ENCODE data around the gene FKBP5.

The FKBP5 gene

DNA sequence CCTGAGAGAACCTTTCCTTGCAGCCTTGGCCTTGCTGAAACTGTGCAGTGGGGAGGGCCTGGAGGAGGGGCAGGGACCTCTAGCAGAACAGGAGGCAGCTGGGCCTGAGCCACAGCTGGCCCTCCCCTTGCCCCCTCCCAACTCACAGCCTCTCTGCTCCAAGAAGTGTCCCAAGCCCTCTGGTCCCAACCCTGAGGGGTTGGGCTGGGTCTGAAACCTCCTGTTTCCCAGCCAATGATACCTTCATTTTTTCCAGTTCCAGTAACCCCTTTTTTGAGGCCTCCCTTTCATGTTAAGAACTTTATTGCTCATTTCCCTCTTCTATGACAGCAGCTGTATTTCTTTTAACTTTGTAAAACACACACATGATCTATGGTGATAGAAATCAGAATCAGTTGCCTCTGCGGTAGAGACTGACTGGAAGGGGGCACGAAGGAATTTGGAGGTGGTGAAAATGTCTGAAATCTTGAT, 30.2 kb upstream of the FKBP5 start:
- no peak overlapping the region for H2BK5ac ChIP-seq (ENCODE audit: low read length)
- H3K4ac ChIP-seq (ENCODE audit: low read length) = no peak overlapping the region
- H3K4me1 ChIP-seq (ENCODE audit: control insufficient read depth in 2 of 2, insufficient read depth in 1 of 2, low read depth in 1 of 2, low read length in 2 of 2) = peaks cover 20 to 30% of the 10 kb centered on the region in 2 donors
- WGBS, 2 donors (ENCODE audit: extremely low coverage in 2 of 2, insufficient read length in 2 of 2, insufficient replicate concordance in 1 of 2) = no CpG with 5 or more reads among the region's 2 CpGs
- no peak overlapping the region for H3K14ac ChIP-seq (ENCODE audit: low read length)
- no peaks in the 10 kb centered on the region for H3K79me1 ChIP-seq (ENCODE audit: low read depth, low read length)
- H2AK5ac ChIP-seq (ENCODE audit: low read depth, low read length) = no peak overlapping the region
- H2BK120ac ChIP-seq (ENCODE audit: low read depth, low read length) = no peak overlapping the region
- H3K9me3 ChIP-seq (replicated peaks in 1 of 2; ENCODE audit: control insufficient read depth in 2 of 2, insufficient read depth in 1 of 2, low read depth in 1 of 2, low read length in 2 of 2) = no peaks in the 10 kb centered on the region
- peak overlapping the region in 1 of 2 donors; percentile 58 for H3K4me3 ChIP-seq (ENCODE audit: low read length in 2 of 2)
- H4K91ac ChIP-seq (ENCODE audit: low read depth, low read length, poor library complexity) = no peak overlapping the region
- H4K8ac ChIP-seq (ENCODE audit: low read depth, low read length) = no peak overlapping the region
- no peak overlapping the region for H3K23ac ChIP-seq (ENCODE audit: low read depth, low read length, poor library complexity)
- DNase-seq (ENCODE audit: low spot score) = no peak
- H3K27ac ChIP-seq (replicated peaks; ENCODE audit: low read length) = no peak overlapping the region
- no peaks in the 10 kb centered on the region for H3K27me3 ChIP-seq (ENCODE audit: control insufficient read depth in 3 of 3, insufficient read depth in 3 of 3, low read depth in 1 of 3, low read length in 3 of 3)
- no peaks in the 10 kb centered on the region for H3K36me3 ChIP-seq (replicated peaks in 1 of 2; ENCODE audit: control insufficient read depth in 2 of 2, insufficient read depth in 2 of 2, low read length in 2 of 2)
- no peak overlapping the region for H3K4me2 ChIP-seq (ENCODE audit: insufficient read depth, low read length, poor library complexity, severe bottlenecking)
- no peak overlapping the region for H2BK15ac ChIP-seq (ENCODE audit: low read length)
- H3K18ac ChIP-seq (ENCODE audit: low read length) = peak overlapping the region; percentile 63
- H2BK12ac ChIP-seq (ENCODE audit: low read length) = no peak overlapping the region
- no peak overlapping the region for H3K9ac ChIP-seq (ENCODE audit: low read depth, low read length, poor library complexity)
- H2AFZ ChIP-seq (ENCODE audit: low read length) = peak overlapping the region; percentile 89

DNA sequence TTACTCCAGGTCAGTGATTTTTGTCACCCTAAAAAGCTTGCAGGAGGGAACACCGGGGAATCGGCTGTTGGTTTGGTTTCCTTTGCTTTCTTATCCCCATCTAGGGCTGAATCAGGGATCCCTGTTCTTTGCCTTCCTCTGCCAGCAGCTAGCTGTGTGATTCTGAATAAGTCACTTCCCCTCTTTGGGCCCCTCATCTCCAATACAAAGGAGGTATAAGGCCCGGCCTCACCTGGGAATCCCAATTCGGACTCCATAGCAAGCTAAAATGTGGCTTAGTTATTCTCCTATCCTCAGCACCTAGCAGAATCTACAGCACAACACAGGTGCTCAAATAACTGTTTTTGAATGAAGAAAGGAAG, 29.6 kb upstream of the FKBP5 start:
- Histone ChIP-seq H2BK120ac (ENCODE audit: low read depth, low read length) (no peak overlapping the region), H3K23ac (ENCODE audit: low read depth, low read length, poor library complexity) (no peak overlapping the region), H2BK5ac (ENCODE audit: low read length) (no peak overlapping the region), H3K4me3 (ENCODE audit: low read length in 2 of 2) (no peak overlapping the region), H2BK15ac (ENCODE audit: low read length) (peak overlapping the region; percentile 99), H3K36me3 (replicated peaks in 1 of 2; ENCODE audit: control insufficient read depth in 2 of 2, insufficient read depth in 2 of 2, low read length in 2 of 2) (no peaks in the 10 kb centered on the region), H4K8ac (ENCODE audit: low read depth, low read length) (no peak overlapping the region), H3K79me1 (ENCODE audit: low read depth, low read length) (no peaks in the 10 kb centered on the region), H3K18ac (ENCODE audit: low read length) (no peak overlapping the region), H3K27ac (replicated peaks; ENCODE audit: low read length) (no peak overlapping the region), H3K27me3 (ENCODE audit: control insufficient read depth in 3 of 3, insufficient read depth in 3 of 3, low read depth in 1 of 3, low read length in 3 of 3) (no peaks in the 10 kb centered on the region), H2AFZ (ENCODE audit: low read length) (peak overlapping the region; percentile 89), H2BK12ac (ENCODE audit: low read length) (no peak overlapping the region), H3K4me1 (ENCODE audit: control insufficient read depth in 2 of 2, insufficient read depth in 1 of 2, low read depth in 1 of 2, low read length in 2 of 2) (peaks cover 21 to 30% of the 10 kb centered on the region in 2 donors), H3K14ac (ENCODE audit: low read length) (no peak overlapping the region), H3K4ac (ENCODE audit: low read length) (no peak overlapping the region), H2AK5ac (ENCODE audit: low read depth, low read length) (peak overlapping the region; percentile 50), H3K9me3 (replicated peaks in 1 of 2; ENCODE audit: control insufficient read depth in 2 of 2, insufficient read depth in 1 of 2, low read depth in 1 of 2, low read length in 2 of 2) (no peaks in the 10 kb centered on the region), H3K4me2 (ENCODE audit: insufficient read depth, low read length, poor library complexity, severe bottlenecking) (no peak overlapping the region), H3K9ac (ENCODE audit: low read depth, low read length, poor library complexity) (no peak overlapping the region), H4K91ac (ENCODE audit: low read depth, low read length, poor library complexity) (no peak overlapping the region)
- no peak for DNase-seq (ENCODE audit: low spot score)
- WGBS, 2 donors (ENCODE audit: extremely low coverage in 2 of 2, insufficient read length in 2 of 2, insufficient replicate concordance in 1 of 2) = no CpG with 5 or more reads among the region's 4 CpGs

DNA sequence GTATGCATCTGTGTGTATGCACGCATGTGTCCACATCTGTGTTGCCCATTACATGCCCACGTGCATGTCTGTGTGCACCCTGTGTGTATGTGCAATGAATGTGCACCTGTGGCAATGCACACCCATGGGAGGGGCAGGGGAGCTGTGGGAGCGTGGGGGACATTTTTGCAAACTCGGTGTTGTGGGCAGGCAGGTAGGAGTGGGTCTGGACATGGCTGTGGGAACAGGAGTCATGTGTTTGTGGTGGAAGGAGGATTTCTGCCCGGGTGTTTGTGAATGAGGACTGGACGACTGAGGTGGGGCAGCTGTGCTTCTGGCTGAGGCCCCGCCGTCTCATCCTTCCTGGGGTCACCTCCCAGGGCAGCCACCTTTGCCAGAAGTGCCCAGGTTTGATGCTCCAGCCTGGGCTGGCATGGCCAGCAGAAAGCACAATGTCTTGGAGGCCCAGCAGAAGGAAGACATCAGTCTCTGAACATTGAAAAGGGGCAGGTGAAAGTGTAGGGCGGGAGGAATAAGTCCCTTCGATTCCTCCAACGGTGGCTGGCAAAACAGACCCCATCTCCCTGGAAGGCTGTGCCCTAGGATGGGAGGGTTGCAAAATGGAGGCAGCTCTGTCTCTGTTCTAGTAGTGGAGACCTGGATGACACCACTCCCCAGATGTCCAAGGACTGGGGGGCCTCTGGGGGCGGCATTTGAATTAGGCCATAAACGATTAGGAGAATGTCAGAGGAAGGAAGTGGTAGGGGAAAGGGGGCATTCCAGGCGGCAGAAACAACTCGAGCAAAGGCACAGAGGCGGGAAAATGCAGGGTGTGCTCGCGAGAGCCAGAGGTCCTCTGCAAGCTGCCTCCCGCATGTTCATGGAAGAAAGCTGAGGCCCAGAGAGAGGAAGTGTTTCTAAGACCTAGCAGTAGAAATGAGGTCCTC, 29.0 kb upstream of the FKBP5 start:
- no peak overlapping the region for H3K27ac ChIP-seq (replicated peaks; ENCODE audit: low read length)
- no peaks in the 10 kb centered on the region for H3K79me1 ChIP-seq (ENCODE audit: low read depth, low read length)

DNA sequence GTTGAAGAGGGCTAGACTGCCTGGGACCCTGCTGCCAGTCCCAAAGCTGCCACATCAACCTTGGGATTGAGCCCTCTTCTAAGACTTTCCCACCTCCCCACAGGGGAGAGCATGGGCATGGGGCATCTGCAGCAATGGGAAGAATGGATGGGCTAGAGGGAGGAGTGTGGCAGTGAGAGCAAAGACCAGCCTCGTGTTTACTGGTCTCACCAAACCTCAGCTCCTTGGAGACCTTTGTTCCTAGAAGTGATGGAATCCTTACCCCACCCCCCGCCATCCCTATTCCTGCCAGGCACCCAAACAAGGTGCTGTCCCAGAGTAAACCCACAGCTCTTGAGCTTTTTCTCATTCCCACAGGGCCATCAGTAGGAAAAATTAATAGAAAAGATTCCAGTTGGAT, 28.1 kb upstream of the FKBP5 start:
- Histone ChIP-seq H3K23ac (ENCODE audit: low read depth, low read length, poor library complexity) (no peak overlapping the region), H3K9me3 (replicated peaks in 1 of 2; ENCODE audit: control insufficient read depth in 2 of 2, insufficient read depth in 1 of 2, low read depth in 1 of 2, low read length in 2 of 2) (no peaks in the 10 kb centered on the region), H2BK15ac (ENCODE audit: low read length) (peak overlapping the region; percentile 99), H3K27me3 (ENCODE audit: control insufficient read depth in 3 of 3, insufficient read depth in 3 of 3, low read depth in 1 of 3, low read length in 3 of 3) (no peaks in the 10 kb centered on the region), H3K4me2 (ENCODE audit: insufficient read depth, low read length, poor library complexity, severe bottlenecking) (no peak overlapping the region), H3K36me3 (replicated peaks in 1 of 2; ENCODE audit: control insufficient read depth in 2 of 2, insufficient read depth in 2 of 2, low read length in 2 of 2) (no peaks in the 10 kb centered on the region), H3K9ac (ENCODE audit: low read depth, low read length, poor library complexity) (no peak overlapping the region), H4K91ac (ENCODE audit: low read depth, low read length, poor library complexity) (no peak overlapping the region), H2AK5ac (ENCODE audit: low read depth, low read length) (peak overlapping the region; percentile 78), H2AFZ (ENCODE audit: low read length) (no peak overlapping the region), H2BK120ac (ENCODE audit: low read depth, low read length) (no peak overlapping the region), H3K4me1 (ENCODE audit: control insufficient read depth in 2 of 2, insufficient read depth in 1 of 2, low read depth in 1 of 2, low read length in 2 of 2) (peaks cover 22 to 31% of the 10 kb centered on the region in 2 donors), H2BK12ac (ENCODE audit: low read length) (peak overlapping the region; percentile 98), H3K18ac (ENCODE audit: low read length) (peak overlapping the region; percentile 82), H3K14ac (ENCODE audit: low read length) (peak overlapping the region; percentile 91), H3K79me1 (ENCODE audit: low read depth, low read length) (no peaks in the 10 kb centered on the region), H3K4ac (ENCODE audit: low read length) (no peak overlapping the region), H3K4me3 (ENCODE audit: low read length in 2 of 2) (no peak overlapping the region), H2BK5ac (ENCODE audit: low read length) (peak overlapping the region; percentile 29), H3K27ac (replicated peaks; ENCODE audit: low read length) (no peak overlapping the region), H4K8ac (ENCODE audit: low read depth, low read length) (no peak overlapping the region)
- no CpG with 5 or more reads among the region's 2 CpGs for WGBS, 2 donors (ENCODE audit: extremely low coverage in 2 of 2, insufficient read length in 2 of 2, insufficient replicate concordance in 1 of 2)
- no peak for DNase-seq (ENCODE audit: low spot score)

More for the DNA sequence above, 29.0 kb upstream of the FKBP5 start:
- peak overlapping the region in 1 of 2 donors; percentile 42 for H3K4me3 ChIP-seq (ENCODE audit: low read length in 2 of 2)
- H3K4me1 ChIP-seq (ENCODE audit: control insufficient read depth in 2 of 2, insufficient read depth in 1 of 2, low read depth in 1 of 2, low read length in 2 of 2) = peaks cover 22 to 31% of the 10 kb centered on the region in 2 donors
- peak overlapping the region; percentile 91 for H3K14ac ChIP-seq (ENCODE audit: low read length)
- peak overlapping the region; percentile 83 for H3K9ac ChIP-seq (ENCODE audit: low read depth, low read length, poor library complexity)
- H3K4ac ChIP-seq (ENCODE audit: low read length) = peak overlapping the region; percentile 97
- no peaks in the 10 kb centered on the region for H3K27me3 ChIP-seq (ENCODE audit: control insufficient read depth in 3 of 3, insufficient read depth in 3 of 3, low read depth in 1 of 3, low read length in 3 of 3)
- peak overlapping the region; percentile 68 for H3K23ac ChIP-seq (ENCODE audit: low read depth, low read length, poor library complexity)
- H2AFZ ChIP-seq (ENCODE audit: low read length) = peak overlapping the region; percentile 89
- peak overlapping the region; percentile 98 for H2BK12ac ChIP-seq (ENCODE audit: low read length)
- no peak for DNase-seq (ENCODE audit: low spot score)
- H2BK5ac ChIP-seq (ENCODE audit: low read length) = peak overlapping the region; percentile 35
- no CpG with 5 or more reads among the region's 19 CpGs for WGBS, 2 donors (ENCODE audit: extremely low coverage in 2 of 2, insufficient read length in 2 of 2, insufficient replicate concordance in 1 of 2)
- no peak overlapping the region for H3K4me2 ChIP-seq (ENCODE audit: insufficient read depth, low read length, poor library complexity, severe bottlenecking)
- peak overlapping the region; percentile 34 for H4K91ac ChIP-seq (ENCODE audit: low read depth, low read length, poor library complexity)
- no peak overlapping the region for H4K8ac ChIP-seq (ENCODE audit: low read depth, low read length)
- H3K18ac ChIP-seq (ENCODE audit: low read length) = peak overlapping the region; percentile 82
- H3K9me3 ChIP-seq (replicated peaks in 1 of 2; ENCODE audit: control insufficient read depth in 2 of 2, insufficient read depth in 1 of 2, low read depth in 1 of 2, low read length in 2 of 2) = no peaks in the 10 kb centered on the region
- peak overlapping the region; percentile 99 for H2BK15ac ChIP-seq (ENCODE audit: low read length)
- H2AK5ac ChIP-seq (ENCODE audit: low read depth, low read length) = peak overlapping the region; percentile 78
- H2BK120ac ChIP-seq (ENCODE audit: low read depth, low read length) = no peak overlapping the region
- H3K36me3 ChIP-seq (replicated peaks in 1 of 2; ENCODE audit: control insufficient read depth in 2 of 2, insufficient read depth in 2 of 2, low read length in 2 of 2) = no peaks in the 10 kb centered on the region

All from neuronal stem cell (in vitro differentiated cells).